Fibroblast of skin of abdomen (primary cell): ENCODE data around the gene ABCC12. TPM values are rescaled to one million over a fixed set of nuclear protein-coding genes. Genes with fewer than 3 reads are reported as not detected.
"Not testable (repeated sequence)": the region's sequence is repeated elsewhere in the genome, so short reads cannot be mapped to it uniquely, and the experiment has no call there.

Experiments
- DNase-seq: peaks from one replicate; pipeline ENCODE4 v3.0.0-alpha.2; 2013
- polyA plus RNA-seq, 2 experiments: library from polyadenylated mRNA; unstranded; fragments of 120-200 nt; gene quantifications; one replicate each; pipeline ENCODE4 v1.2.1, GENCODE V29; 2013; ENCODE audit not compliant: insufficient read length in 2 of 2

ABCC12 gene
- not detected for polyA plus RNA-seq (2013, experiment 1 of 2; ENCODE audit: insufficient read length)
- polyA plus RNA-seq (2013, experiment 2 of 2; ENCODE audit: insufficient read length), result 0.05 TPM

- DNase-seq, result no peak
Measured at GRCh38 chr16:48155926-48156789, at the start of gene ABCC12. Gene ABCC12, minus strand, starts transcription at chr16:48155993. Its CDS starts 9,569 bp downstream, at chr16:48146424.

DNA sequence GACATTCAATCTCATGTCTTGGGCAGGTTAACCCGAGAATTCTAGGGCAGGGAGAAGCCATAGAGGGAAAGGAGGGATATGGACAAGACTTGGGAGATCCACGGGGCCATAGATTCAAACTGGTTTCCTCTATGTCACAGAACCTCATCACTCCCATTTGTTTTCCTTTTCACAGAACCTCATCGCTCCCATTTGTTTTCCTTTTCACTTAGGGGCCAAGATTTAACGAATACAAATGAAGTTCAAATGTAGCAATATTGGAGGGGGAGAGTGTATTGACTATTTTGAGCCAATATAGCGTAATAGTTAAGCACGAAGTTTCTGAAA lies 49.0 kb upstream of the ABCC12 start:
- DNase-seq, result no peak

DNA sequence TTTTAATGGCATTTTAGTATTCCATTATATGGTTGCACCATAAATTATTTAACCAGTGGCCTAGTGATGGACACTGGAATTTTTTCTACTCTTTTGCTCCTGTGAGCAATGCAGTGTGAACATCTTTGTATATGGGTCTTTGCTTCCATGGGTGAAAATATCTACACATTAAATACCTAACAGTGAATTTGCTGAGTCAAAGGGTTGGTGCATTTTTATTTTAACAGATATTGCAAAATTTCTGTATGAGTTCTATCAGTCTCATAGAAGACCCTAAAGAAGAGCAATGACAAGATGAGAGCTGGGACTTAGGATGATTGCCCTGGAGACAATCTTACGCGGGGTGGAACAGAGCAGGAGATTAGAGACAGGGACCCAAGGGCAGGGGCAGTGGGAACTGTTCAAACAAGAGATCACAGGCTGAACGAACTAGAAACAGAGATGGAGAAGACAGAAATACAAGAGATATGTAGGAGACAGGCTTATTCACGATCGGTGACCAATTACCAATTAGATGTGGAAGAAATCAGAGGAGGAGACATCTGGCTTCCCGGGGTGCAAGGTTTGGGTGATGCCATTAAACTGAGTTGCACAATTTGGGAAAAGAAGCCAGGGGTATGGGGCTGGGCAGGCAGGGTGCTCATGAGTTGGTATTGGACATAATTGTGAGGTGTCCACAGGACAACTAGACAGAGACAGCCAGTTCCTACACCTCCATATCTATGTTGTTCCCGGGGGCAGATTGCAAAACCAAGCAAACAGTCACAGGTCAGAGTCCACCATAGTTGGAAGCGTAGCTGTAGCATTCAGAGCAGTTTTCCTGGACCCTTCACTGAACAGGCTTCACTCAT lies 48.4 kb upstream of the ABCC12 start:
- DNase-seq, result no peak

DNA sequence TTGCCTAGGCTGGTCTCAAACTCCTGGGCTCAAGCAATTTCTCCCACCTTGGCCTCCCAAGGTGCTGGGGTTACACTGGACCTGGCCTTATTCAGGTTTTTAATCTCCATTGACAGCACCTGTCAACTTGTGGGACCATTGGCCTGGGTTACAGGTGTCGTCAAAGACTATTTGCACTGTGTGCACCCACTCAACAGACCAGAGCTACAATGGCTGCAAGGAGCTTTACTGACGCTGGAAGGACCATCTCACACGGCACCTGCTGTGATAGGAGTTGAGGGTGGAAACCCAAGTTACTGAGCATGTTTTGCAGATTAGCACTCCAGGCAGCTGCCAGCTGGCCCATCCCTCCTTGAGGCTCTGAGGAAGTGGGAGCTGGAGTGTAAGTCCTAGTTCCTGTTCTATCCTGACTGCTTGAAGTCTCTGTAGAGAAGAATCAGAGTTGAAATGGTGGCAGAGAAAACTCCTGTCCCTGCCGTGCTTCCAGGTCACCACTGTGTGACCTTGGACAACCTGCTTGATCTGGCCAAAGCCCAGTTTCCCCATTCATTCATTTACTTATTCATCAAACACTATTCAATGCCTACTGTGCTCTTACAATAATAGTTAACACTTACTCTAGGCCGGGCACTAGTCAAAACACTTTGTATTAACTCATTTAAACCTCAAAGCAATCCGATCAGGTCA lies 45.9 kb upstream of the ABCC12 start:
- DNase-seq, result no peak

GRCh38 chr16:48197294-48197693 lies 41.5 kb upstream of the ABCC12 start:
- DNase-seq, result no peak

DNA sequence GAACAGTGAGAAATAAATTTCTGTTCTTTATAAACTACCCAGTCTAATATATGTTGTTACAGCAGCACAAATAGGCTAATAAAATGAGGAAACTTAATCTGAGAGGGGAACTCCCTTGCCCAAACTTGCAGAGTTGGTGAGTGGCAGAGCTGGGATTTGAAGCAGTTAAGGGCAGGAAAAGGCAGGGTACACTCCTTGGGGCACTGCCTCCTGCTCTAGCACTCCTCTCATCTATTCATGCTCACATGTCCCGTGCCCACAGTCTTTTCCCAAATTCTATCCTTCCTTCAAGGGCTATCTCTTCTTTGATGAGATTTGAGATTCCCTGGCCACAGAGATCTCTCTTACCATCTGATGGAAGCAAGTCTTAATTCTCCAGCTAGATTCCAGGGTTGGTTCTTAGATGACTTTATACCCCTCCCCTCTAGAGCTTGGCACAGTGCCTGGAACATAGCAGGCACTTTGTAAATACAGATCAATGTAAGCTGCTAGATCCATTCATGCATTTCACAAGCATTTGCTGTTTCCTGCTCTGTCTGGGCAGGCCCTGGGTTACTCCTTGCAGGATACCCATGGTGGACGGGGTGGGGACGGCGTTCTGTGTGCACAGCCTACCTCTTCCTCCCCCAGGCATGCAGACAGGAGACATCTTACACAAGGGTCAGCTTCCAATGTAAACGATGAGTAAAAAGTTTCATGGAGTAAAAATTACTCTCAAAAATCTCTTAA lies 39.2 kb upstream of the ABCC12 start:
- DNase-seq, result peak; percentile 17

GRCh38 chr16:48193846-48194245 lies 38.1 kb upstream of the ABCC12 start:
- no peak for DNase-seq

DNA sequence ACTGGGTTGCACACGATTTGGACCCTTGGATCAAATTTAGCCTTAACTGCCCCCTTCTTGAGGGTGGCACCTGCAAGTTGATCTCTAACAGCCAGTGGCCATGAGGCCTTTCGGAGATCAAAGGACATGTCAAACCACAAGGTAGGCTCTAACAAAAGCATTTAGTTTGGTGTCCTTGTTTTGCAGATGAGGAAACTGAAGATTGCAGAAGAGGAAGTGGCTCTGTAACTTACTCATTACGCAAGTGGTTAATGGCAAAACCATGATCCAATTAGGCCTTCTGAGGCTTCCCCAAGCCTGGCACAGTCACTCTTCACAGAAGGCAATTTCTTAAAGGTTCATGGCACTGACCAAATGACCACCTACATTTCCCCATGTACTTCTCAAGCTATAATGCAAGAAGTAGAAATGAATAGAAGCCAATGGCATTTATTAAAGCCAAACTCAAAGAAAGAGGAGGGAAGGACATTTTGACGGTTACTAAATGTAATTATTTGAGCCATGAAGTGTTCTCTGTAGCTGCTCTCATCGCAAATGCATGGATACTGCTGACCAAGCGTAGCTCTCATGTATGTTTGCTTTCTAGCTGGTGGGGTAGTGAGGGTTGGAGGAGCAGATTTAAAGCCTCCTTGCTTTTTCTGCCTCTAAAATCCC lies 32.8 kb upstream of the ABCC12 start:
- DNase-seq, result no peak

DNA sequence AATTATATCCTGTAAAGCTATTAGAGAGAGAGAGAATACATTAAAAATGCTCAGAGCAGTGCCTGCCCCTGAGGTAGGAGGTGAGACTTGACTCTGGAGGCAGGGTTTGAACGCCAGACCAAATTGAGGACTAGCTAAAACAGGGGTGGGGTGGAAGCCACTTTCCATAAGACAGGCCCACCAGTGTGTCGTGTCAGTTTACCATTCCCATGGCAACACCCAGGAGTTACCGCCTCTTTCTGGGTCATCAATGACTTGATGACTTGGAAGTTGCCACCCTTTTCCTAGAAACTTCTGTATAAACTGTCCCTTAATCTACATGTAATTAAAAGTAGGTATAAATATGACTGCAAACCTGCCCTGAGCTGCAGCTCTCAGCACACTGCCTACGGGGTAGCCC lies 32.0 kb upstream of the ABCC12 start:
- no peak for DNase-seq

GRCh38 chr16:48184681-48185080 lies 28.9 kb upstream of the ABCC12 start:
- no peak for DNase-seq

DNA sequence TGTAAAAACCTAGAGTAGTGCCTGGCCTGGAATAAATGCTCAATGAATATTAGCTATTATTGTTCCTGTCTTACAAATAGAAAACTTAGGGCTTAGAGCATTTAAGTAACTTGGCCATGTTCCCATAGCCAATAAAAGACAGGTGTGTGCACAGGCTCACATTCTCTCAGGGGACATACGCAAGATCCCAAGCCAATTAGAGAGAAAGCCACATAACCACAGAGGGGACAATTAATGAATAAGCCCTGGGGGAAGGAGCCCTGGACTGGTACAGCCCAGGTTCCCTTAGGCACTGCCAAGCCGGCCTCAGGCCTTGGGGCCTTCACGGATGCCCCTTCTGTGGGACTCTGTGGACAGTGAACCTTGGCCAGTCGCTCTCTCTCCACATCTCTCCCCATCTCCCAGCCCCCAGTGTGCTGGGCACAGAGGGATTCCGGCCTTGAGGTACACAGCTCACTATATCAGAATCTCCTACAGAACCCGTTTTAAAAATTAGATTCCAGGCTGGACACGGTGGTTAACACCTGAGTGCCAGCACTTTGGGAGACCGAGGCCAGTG lies 27.3 kb upstream of the ABCC12 start:
- no peak for DNase-seq

GRCh38 chr16:48181746-48182520 lies 26.1 kb upstream of the ABCC12 start:
- DNase-seq, result not testable (repeated sequence)

DNA sequence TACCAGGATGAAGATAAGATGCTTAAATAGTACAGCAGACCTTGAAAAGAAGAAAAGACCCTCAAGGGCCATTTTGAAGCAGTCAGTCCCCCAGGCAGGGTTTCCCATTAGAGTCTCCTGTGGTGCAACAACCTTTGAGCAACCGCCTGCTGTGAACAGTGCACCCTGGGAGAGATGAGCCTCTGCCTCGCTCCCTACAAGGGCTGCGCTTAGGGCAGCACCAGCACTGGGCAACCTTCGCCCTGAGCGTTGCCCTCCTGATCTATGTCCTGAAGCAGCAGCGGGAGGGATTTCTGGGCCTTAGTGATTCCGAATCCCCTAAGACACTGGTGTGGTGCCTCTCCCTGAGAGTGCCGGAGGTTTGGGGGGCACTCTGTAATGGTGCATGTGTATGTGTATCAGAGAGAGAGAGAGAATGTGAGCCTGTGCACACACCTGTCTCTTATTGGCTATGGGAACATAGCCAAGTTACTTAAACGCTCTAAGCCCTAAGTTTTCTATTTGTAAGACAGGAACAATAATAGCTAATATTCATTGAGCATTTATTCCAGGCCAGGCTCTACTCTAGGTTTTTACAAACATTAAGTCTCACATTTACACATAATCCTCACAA lies 25.2 kb upstream of the ABCC12 start:
- DNase-seq, result no peak

DNA sequence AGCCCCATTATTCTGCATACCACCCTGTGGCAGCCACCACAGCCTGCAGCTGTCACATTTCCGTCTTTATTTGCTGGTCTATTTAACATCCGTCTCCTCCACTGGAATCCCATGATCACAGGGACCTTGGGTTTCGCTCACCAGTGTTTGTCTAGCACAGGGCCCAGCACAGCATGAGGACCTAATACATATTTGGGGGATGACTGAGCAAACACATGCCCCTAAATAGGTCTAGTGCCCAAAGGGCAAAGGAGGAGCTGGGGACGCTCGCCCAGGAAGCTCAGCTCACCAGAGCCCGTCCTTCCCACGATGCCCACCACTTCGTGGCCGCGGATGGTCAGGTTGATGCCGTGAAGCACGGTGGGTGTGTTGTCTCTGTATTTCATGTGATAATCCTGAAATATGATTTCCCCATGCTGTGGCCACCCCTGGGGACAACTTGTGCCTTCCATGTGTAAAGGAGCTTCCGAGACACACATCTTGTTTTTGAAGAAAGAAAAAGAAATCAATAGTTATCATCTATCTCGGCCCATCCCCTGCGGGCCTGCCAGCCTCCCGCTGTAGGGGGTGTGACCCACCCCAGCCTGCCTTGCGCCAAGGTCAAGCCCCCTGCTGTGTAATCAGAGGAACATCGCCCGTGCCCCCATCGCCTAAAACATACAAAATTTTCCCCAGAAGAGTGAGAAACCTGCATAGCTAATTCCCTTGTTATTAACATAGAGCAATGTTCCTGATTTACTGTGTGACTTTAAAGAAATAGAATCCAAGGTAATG lies 21.0 kb upstream of the ABCC12 start:
- no peak for DNase-seq

GRCh38 chr16:48173889-48174288 lies 18.1 kb upstream of the ABCC12 start:
- DNase-seq, result no peak

- no peak for DNase-seq
Measured at GRCh38 chr16:48172682-48173081, 16.9 kb upstream of the ABCC12 start.

DNA sequence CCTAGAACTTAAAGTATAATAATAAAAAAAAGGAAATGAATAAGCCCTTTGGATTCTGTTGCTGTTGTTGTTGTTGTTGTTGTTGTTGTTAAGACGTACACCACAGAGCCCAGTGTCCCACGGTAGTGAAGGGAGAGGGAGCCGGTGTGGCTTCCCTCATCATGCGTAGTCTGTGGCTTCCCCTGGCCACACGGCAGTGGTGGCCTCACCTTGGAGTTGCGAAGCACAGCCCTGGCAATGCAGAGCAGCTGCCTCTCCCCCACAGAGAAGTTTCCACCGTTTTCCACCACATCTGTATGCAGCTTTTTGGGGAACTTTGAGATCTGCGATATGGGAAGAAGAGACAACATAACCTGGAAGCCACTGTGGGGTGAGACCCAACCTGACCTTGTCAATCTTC lies 14.1 kb upstream of the ABCC12 start:
- no peak for DNase-seq

DNA sequence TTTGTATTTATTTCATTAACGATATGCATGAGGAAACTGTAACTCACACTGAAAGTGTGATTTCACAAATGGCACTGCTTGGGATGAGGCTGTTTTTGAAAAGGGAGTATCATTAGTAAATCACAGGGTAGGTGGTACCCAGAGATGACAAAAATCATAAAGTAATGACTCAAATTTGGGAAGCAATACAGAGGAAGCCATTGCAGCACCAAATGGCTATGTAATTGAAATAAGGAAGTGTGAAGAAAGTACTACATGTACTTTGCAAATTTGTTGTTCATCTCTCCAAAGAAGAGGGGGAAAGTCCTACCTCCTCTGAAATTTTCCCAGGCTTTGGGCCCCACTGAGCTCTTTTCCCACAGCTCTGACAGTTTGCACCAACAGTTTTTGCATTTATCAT lies 12.3 kb upstream of the ABCC12 start:
- DNase-seq, result no peak

DNA sequence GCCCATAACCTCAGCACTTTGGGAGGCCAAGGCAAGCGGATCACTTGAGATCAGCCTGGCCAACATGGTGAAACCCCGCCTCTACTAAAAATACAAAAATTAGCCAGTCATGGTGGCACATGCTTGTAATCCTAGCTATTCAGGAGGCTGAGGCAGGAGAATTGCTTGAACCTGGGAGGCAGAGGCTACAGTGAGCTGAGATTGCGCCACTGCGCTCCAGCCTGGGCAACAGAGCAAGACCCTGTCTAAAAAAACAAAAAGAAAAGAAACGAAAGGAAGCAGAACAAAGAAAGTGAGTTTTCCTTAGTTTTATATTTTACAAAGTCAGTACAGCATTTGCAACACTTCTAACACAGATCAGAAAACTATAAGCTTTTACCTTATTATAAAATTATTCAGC lies 10.8 kb upstream of the ABCC12 start:
- DNase-seq, result not testable (repeated sequence)
